ENCODE data around the gene SIRT2. TPM values are rescaled to one million over a fixed set of nuclear protein-coding genes. Genes with fewer than 3 reads are reported as not detected.

The SIRT2 gene
- total RNA-seq, 2 donors from 2014 or later, result 33.2 to 39.6 TPM

DNA sequence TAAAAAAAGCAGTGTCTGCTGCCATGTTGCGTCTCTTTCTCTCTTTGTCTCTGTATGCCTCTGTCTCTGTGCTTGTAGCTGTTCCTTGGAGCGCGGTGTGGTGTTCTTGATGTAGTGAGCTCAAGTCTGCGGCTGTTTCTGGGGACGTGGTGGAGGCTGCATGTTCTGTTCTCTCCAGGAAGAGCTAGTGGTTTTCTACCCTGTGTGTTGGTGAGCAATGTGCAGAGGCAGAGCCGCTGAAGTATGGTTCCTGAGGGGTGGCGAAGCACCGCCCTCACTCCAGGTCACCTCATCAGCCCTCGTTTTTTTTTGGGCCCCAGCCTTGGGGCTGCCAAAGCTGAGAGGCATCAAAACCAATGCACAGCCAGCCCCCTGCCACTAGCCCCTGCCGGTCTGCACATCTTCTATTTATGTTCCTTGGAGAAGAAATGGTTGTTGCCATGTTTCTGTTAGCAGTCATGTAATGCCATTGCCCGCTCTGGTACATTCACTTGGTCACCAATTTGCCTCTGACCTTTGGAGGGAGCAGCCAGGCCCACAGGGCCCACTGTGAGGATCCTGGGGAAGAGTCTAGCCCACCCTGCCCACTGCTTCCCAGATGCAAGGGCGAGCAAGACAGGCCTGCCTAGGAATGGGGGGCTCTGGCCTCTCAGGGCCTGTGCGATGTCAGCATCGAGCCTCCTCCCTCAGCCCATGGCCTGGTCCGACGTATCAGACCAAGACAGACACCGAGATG is 56.8 kb downstream of the SIRT2 start:
- no peak for ATAC-seq
- intact Hi-C loops (cut with DNase I), result no loop called here
- Histone ChIP-seq H3K36me3 (replicated peaks in 1 of 2; ENCODE audit: insufficient read depth in 1 of 2, low read depth in 2 of 2) (peaks cover 25 to 73% of the 10 kb centered on the region in 2 donors), H3K4me1 (peaks cover 73% of the 10 kb centered on the region), H3K27ac (peak overlapping the region in 1 of 4 donors; percentile 33), H3K27me3 (no peaks in the 10 kb centered on the region), H3K9me3 (no peaks in the 10 kb centered on the region), H3K4me3 (no peak overlapping the region)
- WGBS, 2 donors, result 86 to 89% methylated on average over 10 to 17 of the region's 17 CpGs
- peak in 2 of 4 donors; percentile 21 to 47 for DNase-seq
- TF ChIP-seq POLR2A (IDR thresholded peaks at IDR 0.05), result no peak
- TF ChIP-seq, protein P1, sequence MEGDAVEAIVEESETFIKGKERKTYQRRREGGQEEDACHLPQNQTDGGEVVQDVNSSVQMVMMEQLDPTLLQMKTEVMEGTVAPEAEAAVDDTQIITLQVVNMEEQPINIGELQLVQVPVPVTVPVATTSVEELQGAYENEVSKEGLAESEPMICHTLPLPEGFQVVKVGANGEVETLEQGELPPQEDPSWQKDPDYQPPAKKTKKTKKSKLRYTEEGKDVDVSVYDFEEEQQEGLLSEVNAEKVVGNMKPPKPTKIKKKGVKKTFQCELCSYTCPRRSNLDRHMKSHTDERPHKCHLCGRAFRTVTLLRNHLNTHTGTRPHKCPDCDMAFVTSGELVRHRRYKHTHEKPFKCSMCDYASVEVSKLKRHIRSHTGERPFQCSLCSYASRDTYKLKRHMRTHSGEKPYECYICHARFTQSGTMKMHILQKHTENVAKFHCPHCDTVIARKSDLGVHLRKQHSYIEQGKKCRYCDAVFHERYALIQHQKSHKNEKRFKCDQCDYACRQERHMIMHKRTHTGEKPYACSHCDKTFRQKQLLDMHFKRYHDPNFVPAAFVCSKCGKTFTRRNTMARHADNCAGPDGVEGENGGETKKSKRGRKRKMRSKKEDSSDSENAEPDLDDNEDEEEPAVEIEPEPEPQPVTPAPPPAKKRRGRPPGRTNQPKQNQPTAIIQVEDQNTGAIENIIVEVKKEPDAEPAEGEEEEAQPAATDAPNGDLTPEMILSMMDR (IDR thresholded peaks at IDR 0.05), result no peak

- Histone ChIP-seq H3K9me3 (no peaks in the 10 kb centered on the region), H3K4me3 (no peak overlapping the region), H3K36me3 (replicated peaks in 1 of 2; ENCODE audit: insufficient read depth in 1 of 2, low read depth in 2 of 2) (peaks cover 28 to 76% of the 10 kb centered on the region in 2 donors), H3K4me1 (peaks cover 73% of the 10 kb centered on the region), H3K27ac (peak overlapping the region in 3 of 4 donors; percentile 33 to 60 (median 52)), H3K27me3 (no peaks in the 10 kb centered on the region)
- peak in 1 of 4 donors; percentile 55 for DNase-seq
- WGBS, 2 donors, result 77 to 90% methylated on average over 19 of the region's 19 CpGs
- no peak for ATAC-seq
- TF ChIP-seq POLR2A (IDR thresholded peaks at IDR 0.05), result no peak
- TF ChIP-seq, protein P1 (IDR thresholded peaks at IDR 0.05), result no peak
- intact Hi-C loops (cut with DNase I), result no loop called here
These were observed 57.5 kb downstream of the SIRT2 start for GRCh38 chr19:38841787-38842438.

- DNase-seq (no peak), ATAC-seq (no peak)
- intact Hi-C loops (cut with DNase I), result no loop called here
- no peaks in the 10 kb centered on the region for H3K9me3 ChIP-seq
- no peak for TF ChIP-seq POLR2A (IDR thresholded peaks at IDR 0.05)
- TF ChIP-seq, protein P1 (IDR thresholded peaks at IDR 0.05), result no peak
- no peak overlapping the region for H3K4me3 ChIP-seq
- H3K4me1 ChIP-seq, result peaks cover 76% of the 10 kb centered on the region
- peak overlapping the region; percentile 33 to 60 (median 51) for H3K27ac ChIP-seq
- no peaks in the 10 kb centered on the region for H3K27me3 ChIP-seq
- 67 to 78% methylated on average over 12 of the region's 12 CpGs for WGBS, 2 donors
- H3K36me3 ChIP-seq (replicated peaks in 1 of 2; ENCODE audit: insufficient read depth in 1 of 2, low read depth in 2 of 2), result peaks cover 26 to 77% of the 10 kb centered on the region in 2 donors
These were observed 58.1 kb downstream of the SIRT2 start for GRCh38 chr19:38841180-38841766.

DNA sequence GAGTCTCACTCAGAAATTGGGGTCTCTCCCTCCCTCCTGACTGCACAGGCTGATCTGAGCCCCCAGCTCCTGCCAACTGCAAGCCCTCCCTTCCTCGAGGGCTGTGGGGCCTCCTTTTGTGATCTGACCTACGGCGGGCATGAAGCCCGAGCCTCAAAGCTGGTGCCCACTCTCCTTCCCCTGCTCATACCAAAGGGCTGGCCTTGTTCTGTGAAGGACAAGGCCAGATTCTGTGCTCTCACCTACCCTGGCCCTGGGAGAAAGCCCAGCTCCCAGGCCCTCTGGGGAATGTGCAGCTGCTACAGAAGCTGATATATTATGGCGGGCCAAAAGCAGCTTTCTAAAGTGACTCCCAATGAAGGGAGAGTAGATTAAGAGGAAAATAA is 58.8 kb downstream of the SIRT2 start:
- 22 to 40% methylated on average over 1 to 5 of the region's 5 CpGs for WGBS, 2 donors
- peaks cover 24 to 72% of the 10 kb centered on the region in 2 donors for H3K36me3 ChIP-seq (replicated peaks in 1 of 2; ENCODE audit: insufficient read depth in 1 of 2, low read depth in 2 of 2)
- peaks cover 78% of the 10 kb centered on the region for H3K4me1 ChIP-seq

More for the DNA sequence above, 58.8 kb downstream of the SIRT2 start:
- no peaks in the 10 kb centered on the region for H3K27me3 ChIP-seq
- intact Hi-C loops (cut with DNase I), result no loop called here
- H3K27ac ChIP-seq, result peak overlapping the region; percentile 33 to 60 (median 51)
- no peak overlapping the region for H3K4me3 ChIP-seq
- no peaks in the 10 kb centered on the region for H3K9me3 ChIP-seq
- DNase-seq, result peak in 3 of 4 donors; percentile 64 to 77 (median 67)
- ATAC-seq, result peak; percentile 43
- TF ChIP-seq, protein P1 (IDR thresholded peaks at IDR 0.05), result no peak
- no peak for TF ChIP-seq POLR2A (IDR thresholded peaks at IDR 0.05)

Data from body of pancreas (tissue), 4 donors.